Transverse colon (tissue), 4 donors: ENCODE results near the gene ARHGAP6.

Source experiments
- CTCF ChIP-seq, 5 experiments: fragments of 200-600 bp in 3 of 5; fragments of 450-650 bp in 2 of 5; sonication (generic) in 3 of 5; IDR thresholded peaks; 1 replicate in 2 of 5; 2 replicates in 3 of 5; pipeline ENCODE4 v1.5.1; 2016 to 2017; ENCODE audit warnings: antibody characterized with exemption in 5 of 5, inconsistent platforms in 3 of 5, mild to moderate bottlenecking in 2 of 5, moderate library complexity in 1 of 5
- EP300 ChIP-seq: sonication (generic); formaldehyde crosslinking; IDR thresholded peaks from one replicate; pipeline ENCODE4 v1.6.1; 2017; ENCODE audit warnings: antibody characterized with exemption, low read depth
- POLR2A ChIP-seq: fragments of 450-650 bp; IDR thresholded peaks from one replicate; pipeline ENCODE4 v1.6.1; 2016; ENCODE audit warnings: antibody characterized with exemption, mild to moderate bottlenecking, moderate library complexity
- POLR2AphosphoS5 ChIP-seq, 3 donors: sonication (generic); formaldehyde crosslinking; IDR thresholded peaks; one replicate each; pipeline ENCODE4 v1.6.1; 2016; ENCODE audit warnings: antibody characterized with exemption in 3 of 3

DNA sequence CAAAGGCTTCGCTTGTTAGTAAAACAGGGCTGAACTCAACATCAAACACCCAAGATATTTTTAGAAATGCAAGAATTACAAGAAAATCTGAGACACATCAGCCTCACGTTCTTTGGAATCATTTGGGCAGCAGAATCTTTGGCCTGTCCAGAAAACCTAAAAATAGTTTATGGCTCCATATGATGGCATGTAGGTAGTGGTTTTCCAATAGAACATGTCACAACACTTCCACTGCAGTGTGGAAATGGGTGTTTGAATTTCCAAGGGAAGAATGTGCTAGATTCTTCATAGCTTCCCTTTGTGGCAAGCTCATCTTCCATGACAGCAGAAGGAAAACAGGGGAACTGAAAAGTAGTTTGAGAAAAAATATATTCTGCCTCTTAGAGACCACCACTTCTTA lies 118.8 kb downstream of the ARHGAP6 start:
- TF ChIP-seq CTCF (IDR thresholded peaks at IDR 0.05), result no peak
- no peak for TF ChIP-seq POLR2A
- TF ChIP-seq POLR2AphosphoS5 (IDR thresholded peaks at IDR 0.05), result no peak
- no peak for TF ChIP-seq EP300
